Neural progenitor cell (in vitro differentiated cells): ENCODE results near the gene GOLGA3.

Experiments
- CTCF ChIP-seq: fragments of 200-600 bp; sonication (generic); IDR thresholded peaks from 2 replicates; pipeline ENCODE4 v1.5.1; 2017; ENCODE audit warnings: antibody characterized with exemption, mild to moderate bottlenecking
- EZH2 ChIP-seq: fragments of 200-600 bp; sonication (generic); IDR thresholded peaks from 2 replicates; pipeline ENCODE4 v1.6.1; 2017; ENCODE audit warnings: antibody characterized with exemption, mild to moderate bottlenecking, moderate library complexity

GRCh38 chr12:132825861-132826260 lies 2.8 kb downstream of the GOLGA3 start:
- TF ChIP-seq EZH2 = no peak
- no peak for TF ChIP-seq CTCF
